H54 (cell line): ENCODE results near the gene CDCA8.
"Not testable (repeated sequence)": the region's sequence is repeated elsewhere in the genome, so short reads cannot be mapped to it uniquely, and the experiment has no call there.

Experiments used
- DNase-seq: peaks from one replicate; pipeline ENCODE4 v3.0.0; 2011; ENCODE audit warnings: low spot score, mixed read lengths; ENCODE audit not compliant: insufficient read length
- FAIRE-seq: peaks from 3 replicates; lab custom pipeline; 2011; peaks lifted over from hg19 to GRCh38; lab: Jason Lieb, UNC
- POLR2A ChIP-seq: IDR thresholded peaks from 2 replicates; pipeline ENCODE4 v1.6.1; 2011; ENCODE audit warnings: low read depth, mild to moderate bottlenecking, low read length

The CDCA8 gene

GRCh38 chr1:37724575-37724974 is 32.3 kb downstream of the CDCA8 start:
- TF ChIP-seq POLR2A: no peak
- DNase-seq (no peak), FAIRE-seq (no peak)

GRCh38 chr1:37725851-37726613 is 33.7 kb downstream of the CDCA8 start:
- FAIRE-seq (no peak), DNase-seq (no peak)
- no peak for TF ChIP-seq POLR2A

- DNase-seq: no peak
- FAIRE-seq: no peak
- TF ChIP-seq POLR2A: no peak
Measured at GRCh38 chr1:37726751-37727585, 34.7 kb downstream of the CDCA8 start.

- DNase-seq: no peak
- no peak for FAIRE-seq
- TF ChIP-seq POLR2A: no peak
Measured at GRCh38 chr1:37728416-37728815, 36.1 kb downstream of the CDCA8 start.

GRCh38 chr1:37730376-37730775 is 38.1 kb downstream of the CDCA8 start:
- DNase-seq (no peak), FAIRE-seq (no peak)
- no peak for TF ChIP-seq POLR2A

- FAIRE-seq: no peak
Measured at GRCh38 chr1:37731312-37732019, 39.1 kb downstream of the CDCA8 start.

GRCh38 chr1:37732111-37732780 is 39.9 kb downstream of the CDCA8 start:
- DNase-seq (no peak), FAIRE-seq (no peak)
- no peak for TF ChIP-seq POLR2A

More at GRCh38 chr1:37731312-37732019, 39.1 kb downstream of the CDCA8 start:
- no peak for TF ChIP-seq POLR2A
- DNase-seq: no peak

- DNase-seq (no peak), FAIRE-seq (no peak)
- no peak for TF ChIP-seq POLR2A
Measured at GRCh38 chr1:37734629-37735591, 42.6 kb downstream of the CDCA8 start.

- FAIRE-seq, DNase-seq: not testable (repeated sequence)
Measured at GRCh38 chr1:37737975-37738374, 45.7 kb downstream of the CDCA8 start.

- DNase-seq, FAIRE-seq: not testable (repeated sequence)
Measured at GRCh38 chr1:37738619-37739018, 46.3 kb downstream of the CDCA8 start.

GRCh38 chr1:37739222-37739621 is 46.9 kb downstream of the CDCA8 start:
- no peak for FAIRE-seq
- TF ChIP-seq POLR2A: no peak
- DNase-seq: no peak

GRCh38 chr1:37741130-37741529 is 48.8 kb downstream of the CDCA8 start:
- DNase-seq (no peak), FAIRE-seq (no peak)
- TF ChIP-seq POLR2A: no peak
